Mesenteric fat pad (tissue), 1 donor: ENCODE measurements around the gene XPNPEP3. TPM values are rescaled to one million over a fixed set of nuclear protein-coding genes. Genes with fewer than 3 reads are reported as not detected.
"Not testable (repeated sequence)": the region's sequence is repeated elsewhere in the genome, so short reads cannot be mapped to it uniquely, and the experiment has no call there.

Experiments used
- DNase-seq: peaks from one replicate; pipeline ENCODE4 v3.0.0-alpha.2; 2020; ENCODE audit warnings: low spot score
- total RNA-seq: library from RNA; stranded (reverse); fragmentation: NEBNext Ultra II Directional; extraction: Animal tissue kit (Norgen Biotek cat#: 25700); gene quantifications from one replicate; pipeline ENCODE4 v1.2.1, GENCODE V29; 2021
- donor health status: DM: yes; HTN: yes; CAD: no.

The XPNPEP3 gene
- total RNA-seq, 1 donor from 2014 or later = 18.5 TPM

DNA sequence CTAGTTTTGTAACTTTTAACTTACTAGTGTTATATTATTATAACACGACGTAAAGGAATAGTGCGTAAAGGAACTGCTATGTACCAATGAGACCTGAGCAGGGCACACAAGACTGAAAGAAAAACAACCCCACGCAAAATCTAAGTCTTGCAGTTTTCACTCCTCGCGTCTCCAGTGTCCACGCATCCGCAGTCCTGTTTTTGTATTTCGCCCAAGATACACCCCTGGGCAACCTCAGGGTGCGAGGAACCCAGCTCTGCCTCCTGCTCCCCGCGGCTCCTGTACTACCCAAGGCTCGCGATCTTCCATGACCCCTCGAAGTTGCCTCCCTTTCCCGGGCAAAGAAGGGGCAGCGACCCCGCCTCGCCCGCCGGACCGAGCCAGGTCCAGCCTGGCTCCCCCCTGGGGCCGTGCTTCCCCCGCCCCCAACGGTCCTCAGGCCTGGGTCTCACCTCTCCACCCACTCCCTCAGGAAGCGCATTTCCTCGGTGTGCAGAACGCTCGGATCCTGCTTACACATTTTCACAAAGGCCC lies 902 bp upstream of the XPNPEP3 start:
- DNase-seq = no peak

DNA sequence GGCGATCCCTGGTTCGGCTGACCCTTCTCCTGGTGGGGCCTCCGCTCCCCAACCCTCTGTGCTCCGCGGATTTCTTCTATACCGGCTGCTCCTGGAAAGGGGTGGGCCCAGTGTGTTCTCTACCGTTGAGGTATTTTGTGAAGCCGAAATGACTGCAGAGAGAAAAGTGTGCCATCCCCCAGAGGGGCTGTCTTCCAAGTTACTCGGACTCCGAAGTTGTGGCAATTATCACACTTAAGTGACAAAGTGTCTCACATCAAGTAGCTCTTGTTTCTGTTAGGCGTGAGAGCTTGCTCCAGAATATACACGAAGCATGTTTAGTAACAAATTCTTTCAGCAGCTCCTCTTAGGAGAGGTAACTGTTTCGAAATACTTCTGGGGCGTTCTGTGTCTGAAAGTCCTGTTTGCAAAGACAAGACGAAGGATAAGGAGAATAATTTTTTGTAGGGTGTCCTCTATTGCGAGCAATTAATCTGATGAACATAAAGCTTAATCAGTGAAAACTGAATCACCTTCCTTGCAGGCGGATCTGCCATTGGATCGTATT lies 434 bp downstream of the XPNPEP3 start:
- no peak for DNase-seq

DNA sequence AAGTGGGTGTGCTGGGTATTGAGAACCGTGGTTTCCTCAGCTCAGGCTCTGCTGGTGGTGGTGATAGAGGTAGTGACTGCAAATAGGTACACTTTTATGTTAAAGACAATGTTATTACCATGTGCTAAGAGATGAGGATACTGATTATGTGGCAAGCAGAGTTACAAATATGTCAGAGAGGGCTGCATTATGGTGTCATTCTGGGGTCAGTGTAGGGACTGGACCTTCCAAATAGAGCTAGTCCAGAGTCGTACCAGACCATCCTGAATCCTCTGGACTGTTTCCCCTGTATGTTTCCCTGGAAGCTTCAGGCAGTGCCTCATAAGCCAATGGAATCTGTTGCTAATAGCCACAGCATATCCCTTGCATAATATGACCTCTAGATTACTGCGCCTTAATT lies 5.1 kb downstream of the XPNPEP3 start, which contains the start of gene DNAJB7:
Gene DNAJB7, minus strand, starts transcription at position 101 of the 400 bp plus-strand sequence. CDS start 119 bp downstream, outside the sequence.
- DNase-seq = no peak

DNA sequence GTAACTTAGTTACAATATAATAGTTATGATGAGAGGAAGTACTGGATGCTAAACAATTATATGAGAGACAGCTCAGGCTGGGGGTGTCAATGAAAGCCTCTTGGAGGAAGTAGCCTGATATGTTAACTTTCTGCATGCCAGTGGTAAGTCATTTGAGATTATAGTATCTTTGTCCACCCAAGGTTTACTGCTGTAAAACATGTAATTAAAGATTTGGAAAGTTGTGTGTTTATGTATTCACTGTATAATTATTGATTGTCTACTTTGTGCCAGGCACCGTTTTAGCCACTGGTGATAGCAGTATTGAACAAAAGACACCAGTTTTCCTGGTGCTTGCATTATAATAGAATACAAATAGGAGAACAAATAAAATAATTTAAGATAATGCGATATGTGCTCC lies 5.6 kb downstream of the XPNPEP3 start:
- DNase-seq = no peak

DNA sequence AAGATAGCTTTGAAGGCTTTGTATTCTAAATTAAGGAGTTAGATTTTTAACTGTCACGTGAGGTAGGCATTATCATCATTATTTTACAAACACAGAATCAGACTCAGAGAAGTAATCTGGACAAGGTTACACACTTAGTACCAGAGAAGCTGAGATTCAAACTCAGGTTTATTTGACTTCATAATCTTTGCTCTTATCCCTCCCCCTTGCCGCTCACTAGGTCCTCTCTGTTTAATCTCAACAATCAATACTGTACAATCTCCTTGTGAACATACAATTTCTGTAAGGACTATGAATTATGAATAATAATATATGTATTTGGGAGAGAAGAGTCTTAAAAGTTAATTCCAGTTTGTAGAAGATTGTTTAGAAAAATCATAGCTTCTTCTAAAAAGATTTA lies 10.2 kb downstream of the XPNPEP3 start:
- DNase-seq = no peak

DNA sequence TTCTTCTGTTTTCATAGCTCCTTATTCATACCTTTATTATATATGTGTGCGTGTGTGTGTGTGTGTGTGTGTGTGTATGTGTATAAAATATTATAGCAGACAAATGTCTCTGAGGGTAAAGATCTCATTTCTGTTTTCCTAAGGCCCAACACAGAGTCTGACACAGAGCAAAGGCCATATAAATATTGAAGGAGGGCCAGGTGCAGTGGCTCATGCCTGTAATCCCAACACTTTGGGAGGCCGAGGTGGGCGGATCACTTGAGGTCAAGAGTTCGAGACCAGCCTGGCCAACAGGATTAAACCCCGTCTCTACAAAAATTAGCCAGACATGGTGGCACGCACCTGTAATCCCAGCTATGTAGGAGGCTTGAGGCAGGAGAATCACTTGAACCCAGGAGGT lies 11.4 kb downstream of the XPNPEP3 start:
- DNase-seq = not testable (repeated sequence)

DNA sequence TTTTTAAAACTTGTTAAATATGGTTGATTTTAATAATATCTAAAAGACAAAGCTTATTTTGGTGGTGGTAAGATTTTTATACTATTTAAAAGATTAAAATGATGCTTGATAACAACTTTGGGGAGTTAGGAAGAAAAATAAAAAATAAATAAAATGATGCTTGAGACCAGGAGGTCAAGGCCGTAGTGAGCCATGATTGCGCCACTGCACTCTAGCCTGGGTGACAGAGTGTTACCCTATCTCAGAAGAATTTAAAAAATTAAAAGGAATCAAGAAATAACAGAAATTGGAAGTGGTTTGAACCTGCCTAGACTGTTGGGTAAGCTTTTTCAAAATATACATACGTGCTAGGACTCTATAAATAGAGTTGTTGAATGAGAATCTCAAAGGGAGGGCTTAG lies 17.1 kb downstream of the XPNPEP3 start:
- no peak for DNase-seq

DNA sequence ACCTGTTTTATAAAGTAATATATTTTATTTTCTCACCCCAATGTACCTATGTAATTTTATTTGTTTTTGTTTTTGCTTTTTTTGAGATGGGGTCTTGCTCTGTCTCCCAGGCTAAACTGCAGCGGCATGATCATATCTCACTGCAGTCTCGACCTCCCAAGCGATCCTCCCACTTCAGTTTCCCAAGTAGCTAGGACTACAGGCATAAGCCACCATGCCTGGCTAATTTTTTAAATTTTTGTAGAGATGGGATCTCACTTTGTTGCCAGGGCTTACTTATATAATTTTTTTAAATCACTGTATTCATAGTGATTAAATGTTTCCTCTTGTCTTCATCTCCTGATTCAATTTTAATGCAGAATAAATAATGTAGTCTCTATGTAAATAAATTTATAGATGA lies 18.2 kb downstream of the XPNPEP3 start:
- no peak for DNase-seq

DNA sequence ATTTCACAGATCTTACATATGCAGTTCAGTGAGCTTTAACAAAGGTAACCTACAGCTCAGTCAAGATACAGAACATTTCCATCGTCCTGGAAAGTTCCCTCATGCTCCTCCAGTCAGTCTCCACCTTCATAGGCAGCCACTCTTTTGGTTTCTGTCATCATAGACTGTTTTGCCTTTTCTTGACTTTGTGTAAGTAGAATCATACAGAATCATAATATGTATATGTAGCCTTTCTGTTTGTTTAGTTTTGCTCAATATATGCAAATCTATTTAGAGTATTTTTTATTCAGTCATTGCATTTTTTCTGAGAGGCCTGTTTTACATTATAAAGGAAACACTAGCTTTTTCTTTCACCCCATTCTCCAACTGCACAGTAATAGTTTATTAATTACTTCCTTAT lies 20.0 kb downstream of the XPNPEP3 start:
- DNase-seq = no peak

DNA sequence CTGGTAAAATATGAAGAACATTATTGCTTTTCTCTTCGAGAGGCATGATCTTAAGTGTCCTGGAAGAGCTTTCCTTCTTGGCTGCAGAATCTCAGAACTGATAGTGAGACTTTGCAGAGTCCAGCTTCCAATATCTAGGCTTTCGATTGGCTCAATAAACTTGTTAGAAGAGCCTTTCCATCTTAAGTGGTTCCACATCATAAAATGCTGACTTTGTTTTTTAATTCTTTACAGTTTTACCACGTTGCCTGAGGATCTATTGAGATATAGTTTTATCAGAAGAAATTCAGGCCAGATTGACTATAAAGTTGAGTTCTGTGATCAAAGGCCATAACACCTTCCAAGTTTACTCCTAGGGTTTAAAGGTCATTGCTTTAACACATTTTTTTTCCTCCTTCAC lies 20.5 kb downstream of the XPNPEP3 start:
- no peak for DNase-seq

DNA sequence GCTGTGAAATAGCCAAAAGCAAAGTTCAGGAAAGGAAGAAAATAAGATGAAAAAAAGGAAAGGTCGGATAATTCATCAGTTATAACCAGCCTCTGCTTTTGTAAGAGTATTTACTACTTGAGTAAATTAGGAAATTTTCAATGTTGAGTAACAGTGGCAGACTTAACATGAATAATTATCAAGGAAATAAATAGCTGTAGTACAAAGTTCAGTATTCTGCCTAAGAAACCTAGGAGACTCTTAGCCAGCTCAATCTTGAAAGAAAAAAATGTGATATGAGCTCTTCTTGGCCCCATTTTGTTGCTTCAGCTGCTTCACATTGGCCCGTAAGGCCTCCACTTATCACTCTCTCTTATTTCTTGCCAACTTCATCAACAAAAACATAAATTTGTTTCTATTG lies 22.0 kb downstream of the XPNPEP3 start:
- DNase-seq = no peak

DNA sequence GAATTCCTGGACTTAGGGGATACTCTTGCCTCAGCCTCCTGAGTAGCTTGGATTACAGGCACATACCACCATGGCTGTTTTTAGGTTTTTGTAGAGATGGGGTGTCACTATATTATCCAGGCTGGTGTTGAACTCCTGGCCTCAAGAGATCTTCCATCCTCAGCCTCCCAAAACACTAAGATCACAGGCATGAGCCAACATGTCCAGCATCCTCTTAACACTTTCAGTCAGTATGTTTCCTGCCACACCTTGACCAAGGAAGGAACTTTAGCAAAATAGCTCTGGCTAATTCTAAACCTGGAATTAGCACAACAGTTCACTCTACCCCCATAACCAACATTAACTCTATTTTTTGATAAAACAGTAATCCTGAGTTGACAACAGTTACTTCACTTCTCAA lies 32.2 kb downstream of the XPNPEP3 start:
- no peak for DNase-seq

DNA sequence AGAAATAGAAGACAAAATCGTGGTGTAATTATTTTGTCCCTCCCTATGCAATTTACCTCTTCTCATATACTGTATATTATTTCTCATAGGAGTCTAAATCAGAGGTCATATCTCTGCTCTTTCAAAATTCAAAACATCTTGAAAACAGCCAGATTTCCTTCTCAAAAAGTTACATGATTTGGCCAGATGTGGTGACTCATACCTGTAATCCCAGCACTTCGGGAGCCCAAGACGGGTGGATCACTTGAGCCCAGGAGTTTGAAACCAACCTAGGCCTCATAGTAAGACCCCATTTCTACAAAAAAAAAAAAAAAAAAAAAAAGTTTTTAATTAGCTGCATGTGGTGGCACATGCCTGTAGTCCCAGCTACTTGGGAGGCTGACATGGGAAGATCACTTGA lies 33.9 kb downstream of the XPNPEP3 start:
- DNase-seq = no peak

DNA sequence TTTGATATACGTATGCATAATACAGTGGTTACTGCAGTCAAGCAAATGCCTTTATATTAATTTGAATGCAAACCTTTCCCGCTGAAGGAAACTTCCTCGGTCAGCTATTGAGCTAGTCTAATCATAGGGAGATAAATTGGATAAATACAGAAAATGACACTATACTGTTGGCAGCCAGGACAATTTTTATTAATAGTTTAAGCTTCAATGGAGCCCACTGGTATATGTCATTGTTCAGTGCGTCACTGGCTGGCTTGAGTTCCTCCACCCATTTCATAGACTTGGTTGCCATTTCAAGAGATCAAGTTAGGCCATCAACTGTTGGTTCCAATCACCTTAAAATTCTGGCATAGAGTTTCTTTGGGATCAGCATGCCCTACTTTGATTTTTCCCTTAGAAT lies 37.5 kb downstream of the XPNPEP3 start:
- no peak for DNase-seq

DNA sequence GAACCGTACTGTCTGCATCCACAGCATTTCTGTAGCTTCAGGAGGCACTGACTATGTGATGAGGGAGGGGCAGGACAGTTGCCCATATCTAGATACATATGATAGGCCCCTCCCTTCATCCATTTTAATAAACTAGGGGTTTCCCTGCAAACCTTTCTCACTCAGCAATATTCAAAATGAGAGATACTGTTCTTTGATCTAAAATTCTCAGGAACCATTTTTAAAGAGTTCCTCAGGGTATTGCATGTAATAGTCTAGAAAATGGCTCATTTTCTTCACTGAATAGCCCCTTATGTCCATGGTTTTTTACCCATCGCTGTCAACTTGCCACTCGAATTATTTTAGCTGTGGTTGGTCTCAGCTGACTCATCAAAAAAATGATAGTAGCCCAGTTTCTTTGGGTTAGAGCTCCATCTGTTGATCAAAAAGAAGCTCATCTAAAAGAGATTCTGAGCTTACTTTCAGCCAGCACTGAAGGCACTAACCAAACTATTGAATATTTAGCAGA lies 42.0 kb downstream of the XPNPEP3 start:
- DNase-seq = no peak

DNA sequence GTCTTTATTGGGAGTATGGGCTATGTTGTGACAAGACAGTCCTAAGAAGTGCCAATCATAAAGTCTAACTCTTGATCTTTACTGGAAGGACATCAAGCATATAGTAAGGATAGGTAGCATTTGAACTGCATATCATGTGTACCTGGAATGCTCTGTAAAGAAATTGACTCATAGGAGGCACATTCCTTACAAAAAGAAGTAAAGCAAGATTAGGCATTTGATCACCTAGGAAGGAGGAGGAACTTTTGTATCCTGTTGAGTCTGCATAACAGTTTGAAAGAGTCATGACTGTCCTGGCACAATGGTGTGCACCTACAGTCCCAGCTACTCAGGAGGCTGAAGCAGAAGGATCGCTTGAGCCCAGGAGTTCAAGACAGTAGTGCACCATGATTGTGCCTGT lies 47.2 kb downstream of the XPNPEP3 start:
- DNase-seq = no peak

DNA sequence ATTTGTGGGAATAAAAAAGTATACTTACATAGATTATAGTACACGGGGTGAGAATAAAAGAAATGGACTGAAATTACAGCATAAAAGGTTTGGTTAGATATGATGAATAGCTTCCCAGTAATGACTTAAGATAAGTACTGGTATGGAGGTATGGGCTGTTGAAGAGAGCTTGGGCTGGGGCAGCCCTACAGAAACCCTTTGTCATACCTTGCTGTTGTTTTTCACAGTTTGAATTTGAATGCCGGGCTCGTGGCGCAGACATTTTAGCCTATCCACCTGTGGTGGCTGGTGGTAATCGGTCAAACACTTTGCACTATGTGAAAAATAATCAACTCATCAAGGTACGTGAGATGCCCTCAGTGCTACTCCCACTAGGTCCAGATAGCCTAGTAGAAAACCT lies 51.9 kb downstream of the XPNPEP3 start:
- no peak for DNase-seq

DNA sequence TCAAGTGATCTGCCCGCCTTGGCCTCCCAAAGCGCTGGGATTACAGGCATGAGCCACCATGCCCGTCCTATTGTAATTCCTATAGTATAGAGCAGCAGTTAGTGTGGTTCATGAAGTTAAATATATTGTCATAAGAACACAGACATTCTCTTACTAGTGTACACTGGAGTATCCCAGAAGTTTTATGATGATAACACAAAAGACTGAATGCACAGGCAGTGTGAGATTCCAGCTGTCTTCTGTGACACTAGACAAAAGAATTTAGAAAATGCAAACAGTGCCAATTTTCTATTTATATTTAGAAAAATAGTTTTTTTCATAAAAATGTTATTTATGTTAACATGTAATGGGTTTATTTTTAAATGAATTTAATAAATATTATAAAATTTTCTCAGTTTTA lies 54.8 kb downstream of the XPNPEP3 start:
- no peak for DNase-seq

DNA sequence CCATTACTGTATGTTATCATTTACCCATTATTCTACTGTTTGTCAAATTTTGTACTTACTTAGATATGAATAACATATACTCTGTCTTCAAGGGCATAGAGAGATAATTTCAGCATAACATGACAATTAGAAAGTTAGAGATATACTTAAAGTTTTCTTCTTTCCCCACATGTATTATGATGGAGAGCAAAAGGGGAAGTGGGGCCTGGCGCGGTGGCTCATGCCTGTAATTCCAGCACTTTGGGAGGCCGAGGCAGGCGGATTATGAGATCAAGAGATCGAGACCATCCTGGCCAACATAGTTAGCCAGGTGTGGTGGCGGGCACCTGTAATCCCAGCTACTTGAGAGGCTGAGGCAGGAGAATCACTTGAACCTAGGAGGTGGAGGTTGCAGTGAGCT lies 56.0 kb downstream of the XPNPEP3 start:
- DNase-seq = not testable (repeated sequence)

DNA sequence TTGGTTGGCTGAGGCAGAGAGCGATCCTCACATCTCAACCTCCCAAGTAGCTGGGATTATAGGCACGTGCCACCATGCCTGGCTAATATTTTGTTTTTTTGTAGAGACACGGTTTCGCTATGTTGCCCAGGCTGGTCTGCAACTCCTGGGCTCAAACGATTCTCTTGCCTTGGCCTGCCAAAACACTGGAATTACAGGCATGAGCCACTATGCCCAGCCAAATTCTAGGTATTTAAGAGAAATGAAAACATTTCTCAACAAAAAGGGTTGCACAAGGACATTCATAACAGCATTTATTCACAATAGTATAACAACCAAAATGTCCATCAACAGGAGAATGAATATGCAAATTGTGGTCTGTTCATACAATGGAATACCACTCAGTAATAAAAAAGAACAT lies 62.5 kb downstream of the XPNPEP3 start:
- no peak for DNase-seq

DNA sequence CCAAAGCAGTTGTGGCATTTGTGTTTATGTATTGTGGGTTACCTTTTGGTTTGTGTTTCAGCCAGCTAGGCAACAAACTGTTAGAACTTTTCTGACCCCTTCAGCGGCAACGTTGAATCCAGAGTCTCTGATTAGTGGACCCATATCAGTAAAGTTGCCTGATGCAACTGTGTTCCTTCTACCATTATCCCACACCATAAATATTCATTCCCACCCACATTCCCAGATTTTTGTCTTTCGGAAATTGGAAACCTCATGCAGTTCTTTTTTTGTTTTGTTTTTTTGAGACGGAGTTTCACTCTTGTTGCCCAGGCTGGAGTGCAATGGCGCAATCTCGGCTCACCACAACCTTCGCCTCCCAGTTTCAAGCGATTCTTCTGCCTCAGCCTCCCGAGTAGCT lies 63.6 kb downstream of the XPNPEP3 start:
- DNase-seq = no peak

DNA sequence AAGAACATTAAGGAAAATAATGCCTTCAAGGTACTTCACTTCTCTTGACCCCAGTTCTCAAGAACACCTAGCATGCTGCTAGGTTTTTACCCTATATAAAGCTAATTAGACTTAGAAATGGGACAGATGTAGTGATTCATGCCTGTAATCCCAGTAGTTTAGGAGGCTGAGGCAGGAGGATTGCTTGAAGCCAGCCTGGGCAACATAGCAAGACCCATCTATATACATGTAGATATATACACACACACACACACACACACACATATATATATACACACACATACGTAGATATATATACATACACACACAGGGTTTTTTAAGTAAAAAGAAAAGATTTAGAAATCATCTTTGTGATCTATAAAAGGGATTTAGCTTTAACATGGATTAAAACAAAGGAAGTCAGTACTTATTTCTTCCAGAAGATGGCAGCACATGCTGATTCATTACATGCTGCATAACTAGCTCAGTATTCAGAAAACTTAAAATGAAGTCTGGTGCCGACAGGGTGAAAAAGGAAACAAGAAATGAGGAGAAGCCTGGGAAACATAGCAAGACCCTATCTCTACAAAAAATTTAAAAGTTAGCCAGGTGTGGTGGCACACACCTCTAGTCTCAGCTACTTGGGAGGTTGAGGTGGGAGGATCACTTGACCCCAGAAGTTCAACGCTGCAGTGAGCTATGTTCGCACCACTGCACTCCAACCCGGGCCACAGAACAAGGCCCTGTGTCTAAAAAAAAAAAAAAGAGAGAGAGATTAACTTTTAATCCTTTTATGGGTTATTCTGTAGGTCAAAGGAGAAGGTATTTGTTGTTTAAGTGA lies 65.7 kb downstream of the XPNPEP3 start:
- DNase-seq = no peak

DNA sequence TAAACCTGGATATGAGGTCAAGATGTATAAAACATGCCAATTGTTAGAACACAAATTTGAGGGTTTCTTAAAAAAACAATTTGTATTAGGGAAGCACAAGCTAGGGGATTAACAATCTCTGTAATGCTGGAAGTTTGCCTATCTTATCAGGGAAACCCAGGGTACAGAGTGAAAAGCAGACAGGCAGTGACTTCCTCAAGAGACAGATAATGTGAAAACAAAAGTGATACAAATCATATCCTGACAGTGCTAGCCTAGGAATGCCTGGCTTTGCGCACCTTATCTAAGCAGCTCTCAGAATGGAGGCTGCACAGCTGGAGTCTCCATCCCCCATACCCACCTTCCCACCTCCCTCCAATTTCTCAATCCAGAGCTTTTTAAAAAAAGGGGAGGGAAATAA lies 71.7 kb downstream of the XPNPEP3 start:
- DNase-seq = no peak
